ENCODE results near the gene HSDL1.

- TF ChIP-seq CTCF (IDR thresholded peaks at IDR 0.05), result no peak
- no peak for TF ChIP-seq POLR2A (IDR thresholded peaks at IDR 0.05)
These were observed 39.1 kb upstream of the HSDL1 start for GRCh38 chr16:84183911-84184591.

Data from body of pancreas (tissue), 4 donors.